ENCODE results near the gene SORD. TPM values are rescaled to one million over a fixed set of nuclear protein-coding genes. Genes with fewer than 3 reads are reported as not detected.
"Not testable (repeated sequence)": the region's sequence is repeated elsewhere in the genome, so short reads cannot be mapped to it uniquely, and the experiment has no call there.

Gene SORD
- 10.5 TPM for total RNA-seq
- long read RNA-seq, full-length matches to known transcripts = 13 of 18 reads
- long read RNA-seq, partial matches to known transcripts = 2 of 18 reads
- long read RNA-seq, other reads (novel, unspliced or antisense) = 3 of 18 reads

DNA sequence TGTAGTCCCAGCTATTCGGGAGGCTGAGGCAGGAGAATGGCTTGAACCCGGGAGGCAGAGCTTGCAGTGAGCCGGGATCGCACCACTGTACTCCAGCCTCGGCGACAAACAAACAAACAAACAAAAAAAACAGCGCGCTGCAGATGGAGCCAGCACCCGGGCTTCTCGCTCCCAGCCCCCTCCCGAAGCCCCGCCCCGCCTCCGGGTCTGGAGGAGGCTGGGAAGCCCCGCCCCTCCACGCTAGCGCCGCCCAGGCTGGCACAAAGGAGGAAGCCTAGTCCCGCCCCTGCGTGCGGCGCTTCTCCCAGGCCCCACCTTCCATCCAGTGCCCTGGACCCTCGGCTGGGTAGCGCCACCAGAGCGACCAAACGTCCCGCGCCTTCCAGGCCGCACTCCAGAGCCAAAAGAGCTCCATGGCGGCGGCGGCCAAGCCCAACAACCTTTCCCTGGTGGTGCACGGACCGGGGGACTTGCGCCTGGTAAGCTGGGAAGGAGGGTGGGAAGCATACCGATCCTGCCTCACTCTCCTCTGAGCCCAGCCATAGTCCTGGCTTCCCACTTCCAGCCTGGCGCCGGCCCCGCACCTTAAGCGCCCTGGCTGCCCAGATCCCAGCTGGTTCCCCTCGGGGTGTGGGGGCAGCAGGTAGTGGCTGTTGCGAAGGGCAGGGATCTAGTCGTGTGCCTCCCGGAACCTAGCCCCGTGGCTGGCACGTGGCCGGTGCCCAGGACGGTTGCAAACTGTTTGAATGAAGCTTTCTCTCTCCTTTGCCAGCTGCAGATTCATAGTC is at the start of gene SORD:
Gene SORD (plus strand): TSS at position 325 of the 788 bp plus-strand sequence. CDS start 89 bp downstream, at position 414.
- DNase-seq (peak; percentile 97), ATAC-seq (peak; percentile 99 to 100)
- Histone ChIP-seq H3K36me3 (no peaks in the 10 kb centered on the region), H3K27me3 (ENCODE audit: low read depth) (no peaks in the 10 kb centered on the region), H3K4me1 (peaks cover 16% of the 10 kb centered on the region), H3K27ac (peak within 1 kb of the TSS; percentile 78), H3K9me3 (no peaks in the 10 kb centered on the region), H3K4me3 (peak within 1 kb of the TSS; percentile 88)
- no peak for TF ChIP-seq CTCF (IDR thresholded peaks at IDR 0.05)
- intact Hi-C loops (cut with DNase I) = no loop called here

DNA sequence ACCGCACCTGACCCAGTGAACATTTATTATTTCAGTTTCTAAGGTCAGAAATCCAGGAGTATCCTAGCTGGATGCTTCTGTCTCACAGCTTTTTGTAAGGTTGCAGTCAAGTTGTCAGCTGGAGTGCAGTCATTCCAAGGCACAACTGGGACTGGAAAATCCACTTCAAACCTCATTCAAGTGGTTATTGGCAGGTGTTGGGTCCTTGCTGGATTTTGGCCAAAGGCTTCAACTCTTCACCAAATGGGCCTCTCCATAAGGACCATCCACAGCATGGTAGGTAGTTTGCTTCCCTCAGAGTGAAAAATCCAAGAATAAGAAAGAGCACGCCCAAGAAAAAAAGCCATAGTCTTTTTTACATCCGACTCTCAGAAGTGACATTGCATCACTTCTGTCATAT is 46.8 kb upstream of the SORD start:
- H3K9me3 ChIP-seq; H3K4me3 ChIP-seq; H3K27me3 ChIP-seq (ENCODE audit: low read depth); H3K4me1 ChIP-seq; H3K36me3 ChIP-seq; intact Hi-C loops (cut with DNase I); DNase-seq; H3K27ac ChIP-seq: not testable (repeated sequence)
- ATAC-seq = peak; percentile 43 to 61

DNA sequence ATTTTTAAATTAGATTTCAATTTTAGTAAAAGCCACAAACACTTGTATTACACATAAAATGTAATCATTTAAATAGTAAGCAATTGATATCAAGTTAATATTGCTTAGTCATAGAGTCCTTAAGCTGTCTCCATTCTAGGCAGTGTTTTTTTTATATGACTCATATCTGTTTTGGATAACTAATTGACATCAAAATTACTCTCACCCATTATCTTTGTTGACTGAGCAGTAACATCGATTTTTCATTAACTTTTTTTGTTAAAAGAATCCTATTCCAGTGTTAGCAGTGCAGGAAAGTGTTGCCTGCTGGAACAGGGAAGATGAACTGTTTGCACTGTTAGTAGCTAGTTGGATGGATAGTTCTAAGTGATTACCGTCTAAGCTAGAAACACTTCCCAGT is 45.2 kb upstream of the SORD start:
- H3K27me3 ChIP-seq (ENCODE audit: low read depth); H3K4me1 ChIP-seq; H3K9me3 ChIP-seq; ATAC-seq; H3K36me3 ChIP-seq; H3K4me3 ChIP-seq; H3K27ac ChIP-seq; DNase-seq; intact Hi-C loops (cut with DNase I): not testable (repeated sequence)

GRCh38 chr15:44979617-44980339 is 43.2 kb upstream of the SORD start:
- H3K36me3 ChIP-seq; H3K27me3 ChIP-seq (ENCODE audit: low read depth); H3K9me3 ChIP-seq; ATAC-seq; DNase-seq; H3K4me1 ChIP-seq; H3K4me3 ChIP-seq; H3K27ac ChIP-seq; intact Hi-C loops (cut with DNase I): not testable (repeated sequence)

GRCh38 chr15:44984144-44984543 is 38.9 kb upstream of the SORD start:
- H3K27me3 ChIP-seq (ENCODE audit: low read depth); H3K4me3 ChIP-seq; H3K27ac ChIP-seq; DNase-seq; H3K9me3 ChIP-seq; intact Hi-C loops (cut with DNase I); H3K4me1 ChIP-seq; ATAC-seq; H3K36me3 ChIP-seq: not testable (repeated sequence)

GRCh38 chr15:44986346-44987055 is 36.5 kb upstream of the SORD start:
- H3K4me1 ChIP-seq; H3K36me3 ChIP-seq; H3K4me3 ChIP-seq; DNase-seq; ATAC-seq; H3K27ac ChIP-seq; H3K27me3 ChIP-seq (ENCODE audit: low read depth); intact Hi-C loops (cut with DNase I); H3K9me3 ChIP-seq: not testable (repeated sequence)

DNA sequence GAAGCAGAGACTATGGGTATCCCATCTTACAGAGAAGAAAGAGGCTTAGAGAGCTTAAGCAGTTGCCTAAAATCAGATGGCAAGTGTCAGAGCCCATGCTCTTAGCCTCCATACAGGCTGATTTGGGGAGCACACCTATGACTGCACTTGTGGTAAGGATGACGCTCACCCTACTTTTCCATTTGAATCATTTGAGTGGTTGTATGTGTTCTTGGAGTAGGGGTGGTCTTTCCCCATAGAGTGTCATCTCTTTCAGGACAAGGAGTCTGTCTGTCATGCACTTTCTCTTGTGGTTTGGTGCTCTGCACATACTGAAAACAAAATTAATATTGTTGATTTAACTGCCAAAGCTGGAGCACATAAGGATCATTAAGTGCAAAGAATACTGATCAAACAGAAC is 35.3 kb upstream of the SORD start:
- DNase-seq; H3K4me1 ChIP-seq; H3K27ac ChIP-seq; H3K36me3 ChIP-seq; H3K27me3 ChIP-seq (ENCODE audit: low read depth); H3K4me3 ChIP-seq; H3K9me3 ChIP-seq; intact Hi-C loops (cut with DNase I); ATAC-seq: not testable (repeated sequence)

GRCh38 chr15:44988184-44988869 is 34.7 kb upstream of the SORD start:
- H3K9me3 ChIP-seq; DNase-seq; H3K36me3 ChIP-seq; H3K4me1 ChIP-seq; H3K4me3 ChIP-seq; H3K27me3 ChIP-seq (ENCODE audit: low read depth); H3K27ac ChIP-seq; intact Hi-C loops (cut with DNase I): not testable (repeated sequence)
- peak in 1 of 2 donors; percentile 30 for ATAC-seq

DNA sequence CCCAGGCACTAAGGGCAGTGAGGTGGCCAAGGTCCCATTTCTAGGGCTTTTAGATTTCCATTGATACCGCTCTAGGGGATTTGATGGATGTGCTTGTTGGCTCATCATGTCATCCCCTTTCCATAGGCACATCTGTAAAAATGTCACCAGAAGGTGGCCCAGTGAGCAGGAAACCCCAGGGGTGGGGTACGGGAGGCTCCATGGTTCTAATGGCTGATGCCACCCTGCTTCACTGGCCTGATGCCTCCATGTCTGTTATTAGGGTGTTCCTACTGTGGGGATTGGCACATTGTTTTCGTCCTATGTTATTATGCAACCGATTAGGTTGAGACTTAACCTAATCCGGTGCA is 34.1 kb upstream of the SORD start:
- ATAC-seq; H3K27ac ChIP-seq; H3K27me3 ChIP-seq (ENCODE audit: low read depth); intact Hi-C loops (cut with DNase I); H3K4me1 ChIP-seq; H3K9me3 ChIP-seq; DNase-seq; H3K4me3 ChIP-seq; H3K36me3 ChIP-seq: not testable (repeated sequence)

- H3K27me3 ChIP-seq (ENCODE audit: low read depth); H3K9me3 ChIP-seq; ATAC-seq; intact Hi-C loops (cut with DNase I); H3K4me3 ChIP-seq; H3K27ac ChIP-seq; H3K36me3 ChIP-seq; DNase-seq; H3K4me1 ChIP-seq: not testable (repeated sequence)
Observed at GRCh38 chr15:44997632-44998031, 25.4 kb upstream of the SORD start.

Measured in lower lobe of right lung (tissue), 2 donors.